ENCODE measurements around the gene DUOX1.

The DUOX1 gene

GRCh38 chr15:45111390-45112142, 18.2 kb upstream of the DUOX1 start:
- no peak for TF ChIP-seq CTCF (IDR thresholded peaks at IDR 0.05)

- TF ChIP-seq CTCF (IDR thresholded peaks at IDR 0.05), result no peak
These were observed 17.6 kb upstream of the DUOX1 start for GRCh38 chr15:45112143-45112590.

GRCh38 chr15:45112591-45113379, 17.0 kb upstream of the DUOX1 start:
- no peak for TF ChIP-seq CTCF (IDR thresholded peaks at IDR 0.05)

- TF ChIP-seq CTCF (IDR thresholded peaks at IDR 0.05), result no peak
These were observed 16.3 kb upstream of the DUOX1 start for GRCh38 chr15:45113380-45113990.

- no peak for TF ChIP-seq CTCF (IDR thresholded peaks at IDR 0.05)
These were observed 15.6 kb upstream of the DUOX1 start, which contains the start of the genes DUOX2 and DUOXA2 for GRCh38 chr15:45114076-45114750. Gene DUOX2, minus strand, starts transcription at chr15:45114172. Its CDS starts 761 bp downstream, at chr15:45113411. Gene DUOXA2, plus strand, starts transcription at chr15:45114326. Its CDS starts 280 bp downstream, at chr15:45114606.

- no peak for TF ChIP-seq CTCF (IDR thresholded peaks at IDR 0.05)
These were observed 15.1 kb upstream of the DUOX1 start for GRCh38 chr15:45114751-45115085.

GRCh38 chr15:45115312-45115820, 14.4 kb upstream of the DUOX1 start:
- TF ChIP-seq CTCF (IDR thresholded peaks at IDR 0.05), result no peak

Data from LNCAP (cell line).